GM18520 (cell line): ENCODE results near the gene ERICH4.

Source experiments
- ATAC-seq: cut with Tn5 transposase; IDR thresholded peaks from one replicate; pipeline ENCODE4 v1.9.1; 2021; ENCODE audit not compliant: unreplicated experiment

The ERICH4 gene

DNA sequence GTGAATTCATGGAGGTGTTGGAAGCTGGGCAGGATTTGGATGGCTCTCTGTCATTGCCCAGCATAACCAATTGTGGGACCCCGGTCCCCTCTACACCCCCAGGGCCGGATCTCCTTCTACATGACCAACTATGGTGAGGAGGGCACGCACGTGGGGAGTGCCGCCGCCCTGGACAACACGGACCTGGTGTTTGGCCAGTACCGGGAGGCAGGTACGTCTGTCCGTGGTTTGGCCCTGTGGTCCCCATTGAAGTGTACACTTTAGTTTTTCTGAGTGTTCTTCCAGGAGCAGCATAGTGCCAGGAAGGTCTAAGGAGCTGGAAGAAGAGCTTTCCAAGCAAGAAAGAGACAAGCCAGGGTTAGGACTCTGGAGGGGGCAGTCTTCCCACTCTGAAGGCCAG is 29.0 kb upstream of the ERICH4 start:
- ATAC-seq, result no peak

- ATAC-seq, result no peak
Measured at GRCh38 chr19:41414461-41414860, 28.5 kb upstream of the ERICH4 start.

GRCh38 chr19:41415154-41415571 is 27.8 kb upstream of the ERICH4 start:
- ATAC-seq, result no peak

DNA sequence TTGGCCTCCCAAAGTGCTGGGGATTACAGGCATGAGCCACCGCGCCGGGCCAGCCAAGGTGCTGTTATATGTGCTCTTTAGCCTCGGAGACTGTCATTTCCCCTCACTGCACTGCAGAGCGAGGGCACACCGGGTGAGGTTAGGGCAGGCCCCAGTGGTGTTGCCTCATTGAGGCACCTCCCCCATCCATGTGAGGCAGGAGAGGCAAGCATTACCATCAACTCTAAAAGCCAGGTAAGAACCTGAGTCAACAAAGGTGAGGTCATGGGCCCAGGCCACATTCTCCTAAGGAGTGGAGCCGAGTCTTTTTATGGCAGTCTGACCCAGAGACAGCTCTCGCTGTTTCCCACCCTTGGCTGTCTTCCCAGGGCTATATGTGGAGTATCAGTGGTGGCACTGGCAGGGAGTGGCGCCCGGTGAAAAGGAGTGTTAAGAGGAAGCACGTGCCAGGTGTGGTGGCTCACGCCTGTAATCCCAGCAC is 26.7 kb upstream of the ERICH4 start:
- ATAC-seq, result no peak

DNA sequence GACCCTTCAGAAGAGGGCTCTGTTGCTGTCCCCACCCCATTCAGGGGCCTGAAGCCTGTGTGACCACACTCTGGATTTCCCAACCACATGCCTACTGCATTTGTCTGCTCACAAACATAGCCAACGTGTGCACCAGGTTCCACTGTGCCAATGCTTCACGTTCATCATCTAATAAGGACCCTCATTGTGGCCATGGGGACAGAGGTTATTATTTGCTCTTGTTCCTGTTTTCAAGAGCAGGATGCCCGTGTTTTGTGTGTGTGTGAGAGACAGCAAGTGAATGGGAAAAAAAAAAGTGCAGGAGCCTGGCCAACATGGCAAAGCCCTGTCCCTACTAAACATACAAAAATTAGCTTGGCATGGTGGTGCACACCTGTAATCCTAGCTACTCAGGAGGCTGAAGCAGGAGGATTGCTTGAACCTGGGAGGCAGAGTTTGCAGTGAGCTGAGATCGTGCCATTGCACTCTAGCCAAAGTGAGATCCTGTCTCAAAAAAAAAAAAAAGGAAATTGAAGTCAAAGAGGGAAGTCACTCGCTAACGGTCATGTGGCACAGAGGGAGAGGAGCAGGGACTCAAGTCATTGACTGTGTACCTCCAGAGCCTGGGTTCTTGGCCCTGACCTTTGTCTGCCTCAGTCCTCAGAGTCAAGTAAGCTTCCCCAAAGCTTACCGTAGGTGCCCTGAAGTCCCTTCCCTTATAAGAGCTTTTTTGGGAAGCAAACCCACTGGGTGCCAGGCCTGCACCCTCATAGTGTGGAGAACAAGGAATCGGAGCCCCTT is 22.7 kb upstream of the ERICH4 start:
- no peak for ATAC-seq

DNA sequence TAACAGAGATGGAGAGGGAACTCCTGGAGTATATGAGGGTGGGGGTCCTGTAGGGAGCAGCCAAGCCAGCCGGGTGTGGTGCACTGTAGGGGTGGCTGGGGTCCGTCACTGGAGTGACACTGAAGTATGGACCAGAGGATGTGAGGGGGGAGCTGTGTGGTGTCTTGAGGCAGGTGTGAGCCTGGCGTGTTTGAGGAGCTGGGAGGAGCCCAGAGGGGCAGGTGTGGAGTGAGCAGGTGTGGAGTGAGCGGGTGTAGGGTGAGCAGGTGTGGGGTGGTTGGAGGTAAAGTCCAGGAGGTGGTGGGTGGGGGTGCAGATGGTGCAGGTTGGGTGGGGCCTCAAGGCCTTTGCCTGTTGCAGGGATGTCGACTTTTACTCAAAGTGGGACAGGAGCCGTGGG is 21.6 kb upstream of the ERICH4 start:
- no peak for ATAC-seq

DNA sequence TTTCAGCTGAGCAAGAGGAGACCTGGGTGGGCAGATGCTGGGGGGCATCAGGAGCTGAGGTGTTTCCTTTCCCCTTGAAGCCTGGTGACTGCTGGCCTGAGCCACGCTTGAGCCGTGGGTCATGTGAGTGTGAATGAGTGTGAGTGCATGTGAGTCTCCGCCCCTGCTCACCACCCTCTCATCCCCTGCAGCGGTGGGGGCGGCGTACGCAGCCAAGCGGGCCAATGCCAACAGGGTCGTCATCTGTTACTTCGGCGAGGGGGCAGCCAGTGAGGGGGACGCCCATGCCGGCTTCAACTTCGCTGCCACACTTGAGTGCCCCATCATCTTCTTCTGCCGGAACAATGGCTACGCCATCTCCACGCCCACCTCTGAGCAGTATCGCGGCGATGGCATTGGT is 21.0 kb upstream of the ERICH4 start:
- ATAC-seq, result no peak

- ATAC-seq, result no peak
Measured at GRCh38 chr19:41422456-41422855, 20.5 kb upstream of the ERICH4 start.

GRCh38 chr19:41422955-41423354 is 20.0 kb upstream of the ERICH4 start:
- ATAC-seq, result no peak

DNA sequence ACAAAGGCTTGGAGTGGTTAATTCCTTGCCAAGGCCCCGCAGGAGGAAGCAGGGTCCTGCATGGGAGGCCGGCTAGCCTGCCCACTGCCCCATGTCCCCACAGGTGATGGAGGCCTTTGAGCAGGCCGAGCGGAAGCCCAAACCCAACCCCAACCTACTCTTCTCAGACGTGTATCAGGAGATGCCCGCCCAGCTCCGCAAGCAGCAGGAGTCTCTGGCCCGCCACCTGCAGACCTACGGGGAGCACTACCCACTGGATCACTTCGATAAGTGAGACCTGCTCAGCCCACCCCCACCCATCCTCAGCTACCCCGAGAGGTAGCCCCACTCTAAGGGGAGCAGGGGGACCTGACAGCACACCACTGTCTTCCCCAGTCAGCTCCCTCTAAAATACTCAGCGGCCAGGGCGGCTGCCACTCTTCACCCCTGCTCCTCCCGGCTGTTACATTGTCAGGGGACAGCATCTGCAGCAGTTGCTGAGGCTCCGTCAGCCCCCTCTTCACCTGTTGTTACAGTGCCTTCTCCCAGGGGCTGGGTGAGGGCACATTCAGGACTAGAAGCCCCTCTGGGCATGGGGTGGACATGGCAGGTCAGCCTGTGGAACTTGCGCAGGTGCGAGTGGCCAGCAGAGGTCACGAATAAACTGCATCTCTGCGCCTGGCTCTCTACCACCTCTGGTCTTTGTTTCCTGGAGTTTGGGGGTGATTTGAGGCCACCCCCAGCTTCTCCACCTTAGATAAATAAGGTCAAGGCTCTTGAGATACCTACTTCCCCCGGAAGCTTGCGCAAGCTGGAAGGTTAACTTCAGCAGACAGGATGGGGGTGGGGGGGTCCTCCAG is 18.4 kb upstream of the ERICH4 start:
- no peak for ATAC-seq

- no peak for ATAC-seq
Measured at GRCh38 chr19:41425174-41426115, 17.5 kb upstream of the ERICH4 start.

DNA sequence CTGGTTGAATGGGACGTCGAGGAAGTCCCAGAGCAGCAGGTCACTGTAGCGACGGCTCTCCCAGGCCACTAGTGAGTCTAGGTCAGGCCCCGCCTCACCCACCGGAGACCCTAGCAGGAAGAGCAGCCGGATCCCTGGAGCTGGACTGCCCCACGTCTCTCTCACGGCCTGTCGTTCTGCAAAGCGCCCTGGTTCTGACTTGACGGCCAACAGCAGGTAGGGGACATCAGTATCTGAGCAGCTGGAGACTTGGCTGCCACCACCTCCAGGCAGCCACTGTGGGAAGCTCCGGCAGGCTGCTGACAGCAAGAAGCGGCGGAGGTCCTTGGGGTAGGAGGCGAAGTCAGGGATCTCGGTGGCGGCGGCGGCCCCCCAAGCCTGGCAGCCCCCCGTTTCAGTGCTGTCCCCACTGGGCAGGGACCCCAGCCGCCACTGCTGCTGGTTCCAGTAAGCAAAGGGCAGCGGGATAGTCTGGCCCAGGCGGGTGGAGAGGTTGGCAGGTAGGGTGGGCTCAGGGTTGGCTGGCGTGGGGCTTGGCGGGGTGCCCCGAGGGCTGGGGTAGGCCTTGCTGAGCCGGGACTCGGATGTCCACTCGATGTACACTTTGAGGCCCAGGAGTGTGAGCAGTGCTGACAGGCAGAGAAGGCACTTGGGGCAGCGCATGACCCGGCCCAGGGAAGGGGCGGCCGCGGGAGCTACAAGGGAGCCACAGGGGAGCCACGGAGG is 16.7 kb upstream of the ERICH4 start:
- no peak for ATAC-seq

DNA sequence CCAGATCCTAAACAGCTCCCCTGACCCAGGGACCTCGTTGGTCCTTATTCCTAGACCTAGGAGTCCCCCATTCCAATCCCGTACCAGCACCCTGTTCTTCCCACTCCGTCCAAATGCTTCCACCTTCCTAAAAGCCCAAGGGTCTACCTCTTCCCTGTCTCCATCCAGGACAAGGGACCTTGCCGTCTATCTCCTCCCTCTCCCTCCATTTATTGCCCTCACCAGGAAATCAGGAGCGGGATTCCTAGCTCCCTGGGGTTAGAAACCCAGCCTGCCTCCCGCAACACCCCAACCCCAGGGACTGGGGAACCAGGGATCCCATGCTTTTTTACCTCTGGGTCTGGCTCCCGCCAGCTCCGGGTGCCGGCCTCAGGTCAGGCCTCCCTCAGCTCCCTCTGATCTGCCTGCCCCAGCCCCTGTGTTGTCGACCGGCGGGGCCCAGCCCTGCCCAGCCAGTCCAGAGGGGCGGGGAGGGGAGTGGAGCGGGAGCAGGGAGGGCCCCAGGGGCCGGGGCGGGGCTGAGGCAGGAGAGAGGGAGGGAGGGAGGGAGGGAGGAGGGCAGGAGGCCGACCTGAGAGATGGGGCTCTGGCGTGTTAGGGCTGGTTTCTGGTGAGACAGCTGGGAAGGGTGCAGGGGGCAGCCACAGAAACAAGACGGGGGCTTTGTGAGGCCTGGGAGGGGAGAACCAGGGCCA is 15.9 kb upstream of the ERICH4 start, which contains the start of gene B3GNT8:
Gene B3GNT8, minus strand, starts transcription at position 423 of the 695 bp plus-strand sequence. CDS start 596 bp downstream, outside the sequence.
- ATAC-seq, result no peak

DNA sequence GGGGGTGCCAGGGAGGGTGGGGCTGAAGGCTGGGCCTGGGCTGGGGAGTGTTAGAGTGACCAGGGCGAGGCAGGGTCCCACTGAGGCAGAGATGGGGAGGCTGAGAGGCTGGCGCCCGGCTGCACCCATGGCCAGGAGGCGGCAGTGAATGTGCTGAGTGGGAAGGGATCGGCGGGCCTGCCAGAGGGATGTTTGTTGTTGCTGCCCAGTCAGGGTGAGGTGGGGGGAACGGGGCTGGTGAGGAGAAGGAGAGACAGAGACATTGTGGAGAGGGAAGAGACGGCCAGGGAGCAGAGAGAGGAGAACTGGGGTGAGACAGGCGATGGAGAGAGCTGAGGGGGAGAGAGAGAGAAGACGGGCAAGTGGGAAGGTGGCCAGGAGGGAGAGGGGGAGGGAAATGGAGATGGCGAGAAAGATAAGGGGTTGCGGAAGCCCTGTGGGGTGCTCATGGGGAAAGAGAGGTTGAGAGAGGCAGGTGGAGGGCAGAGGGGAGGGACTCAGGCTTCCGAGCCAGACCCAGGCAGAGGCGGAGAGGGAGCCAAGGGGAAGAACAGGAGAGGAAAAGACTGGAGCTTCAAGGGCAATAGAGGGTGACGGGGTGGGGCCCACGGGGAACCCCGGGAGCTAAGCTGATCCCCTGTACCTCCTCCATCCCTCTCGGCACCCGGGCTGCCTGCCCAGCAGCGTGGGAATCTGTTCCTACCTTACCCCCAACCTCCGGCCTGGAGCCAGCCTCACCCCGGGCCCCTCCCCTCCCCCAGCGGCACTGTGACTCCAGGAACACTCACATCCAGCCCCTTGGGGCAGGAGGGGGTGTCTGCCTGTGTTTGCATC is 15.1 kb upstream of the ERICH4 start:
- no peak for ATAC-seq

GRCh38 chr19:41428481-41428859 is 14.5 kb upstream of the ERICH4 start:
- no peak for ATAC-seq

- no peak for ATAC-seq
Measured at GRCh38 chr19:41430922-41431321, 12.0 kb upstream of the ERICH4 start.

DNA sequence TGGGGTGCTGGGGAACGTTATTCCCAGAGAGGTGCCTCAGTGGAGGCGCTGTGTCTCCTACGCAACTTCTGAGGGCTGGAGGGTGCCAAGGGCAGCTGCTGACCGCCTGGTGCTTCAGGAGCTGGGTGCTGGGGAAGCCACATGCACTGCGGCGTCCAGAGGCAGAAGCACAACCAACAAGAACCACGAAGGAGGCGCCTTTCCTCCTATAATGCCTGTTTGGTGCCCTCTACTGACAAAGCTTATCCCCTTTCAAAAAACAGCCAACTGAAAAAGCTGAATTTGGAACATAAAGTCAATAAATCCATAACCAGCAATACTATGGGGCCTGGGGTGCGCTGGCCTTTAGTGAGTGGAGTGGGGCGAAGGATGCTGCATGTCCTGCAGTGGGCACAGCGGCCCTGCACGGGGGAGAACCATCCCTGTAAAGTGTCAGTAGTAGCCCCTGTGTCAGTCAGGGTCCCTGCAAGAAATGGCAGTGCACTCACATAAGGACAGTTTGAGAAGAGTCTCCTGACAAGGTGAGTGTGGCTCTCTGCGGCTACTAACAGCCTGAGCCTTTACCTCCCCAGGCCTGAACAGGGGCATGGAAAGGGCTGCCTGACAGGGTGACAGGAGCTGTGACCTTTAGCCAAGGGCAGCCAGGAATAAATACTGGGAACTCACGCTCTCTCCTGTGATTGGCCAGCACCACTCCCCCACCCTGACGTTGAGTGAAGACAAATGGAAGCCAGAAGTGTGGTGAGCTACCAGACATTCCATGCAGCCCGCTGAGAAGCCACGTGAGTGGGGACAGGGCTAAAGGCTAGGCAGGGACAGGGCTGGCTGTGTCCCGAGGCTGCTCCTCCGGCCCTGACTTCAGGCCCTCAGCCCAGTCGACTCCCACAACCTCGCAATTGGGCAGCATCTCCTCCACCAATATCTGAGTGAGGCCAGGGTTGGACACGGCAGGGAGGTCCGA is 11.2 kb upstream of the ERICH4 start:
- ATAC-seq, result no peak

GRCh38 chr19:41433171-41433570 is 9.8 kb upstream of the ERICH4 start:
- no peak for ATAC-seq
